Measurements from ENCODE around the gene COX10. TPM values are rescaled to one million over a fixed set of nuclear protein-coding genes. Genes with fewer than 3 reads are reported as not detected.

Gene COX10
- total RNA-seq, 2 donors from 2014 or later = 8.7 to 26.5 TPM

DNA sequence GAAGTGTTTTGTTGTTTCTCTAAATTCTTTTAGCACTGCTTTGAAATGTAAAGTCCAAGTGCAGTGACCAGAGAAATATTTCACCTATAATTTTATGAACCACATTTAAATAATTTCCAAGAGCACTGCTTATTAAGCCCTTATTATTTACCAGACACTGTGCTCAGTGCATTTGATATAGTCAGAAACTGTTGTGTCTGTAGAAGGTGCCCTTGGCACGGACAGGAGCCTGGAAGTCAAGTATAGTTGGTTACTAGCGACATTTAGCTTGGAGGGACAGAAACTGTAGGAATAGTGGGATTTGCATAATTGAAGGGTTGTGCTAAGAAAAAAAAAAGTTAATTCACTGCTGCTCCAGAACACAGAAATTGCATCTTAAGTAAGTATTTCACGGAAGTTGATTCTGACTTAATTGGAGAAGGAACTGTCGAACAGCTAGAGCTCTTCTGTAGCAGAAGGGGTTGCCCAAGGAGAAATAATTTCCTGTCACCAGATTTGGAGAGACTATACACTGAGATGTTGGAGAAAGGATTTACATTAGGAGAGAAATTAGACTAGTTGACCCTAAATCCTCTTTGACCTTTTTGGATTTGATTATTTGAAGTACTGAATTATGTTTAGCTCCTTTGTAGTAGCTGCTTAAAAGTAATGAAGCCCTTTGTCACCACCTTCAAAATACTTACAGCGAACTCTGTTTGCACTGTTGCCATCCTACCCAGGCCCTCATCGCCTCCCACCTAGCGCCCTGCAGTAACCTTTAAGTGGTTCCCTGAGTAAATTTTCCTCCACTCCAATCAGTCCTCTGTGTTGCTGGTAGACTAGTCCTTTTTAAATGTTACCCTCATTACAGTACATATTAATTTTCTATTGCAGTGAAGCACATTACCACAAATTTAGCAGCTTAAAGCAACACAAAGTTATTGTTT lies 25.6 kb downstream of the COX10 start:
- no peaks in the 10 kb centered on the region for H3K4me1 ChIP-seq (ENCODE audit: control insufficient read depth in 1 of 2, low read depth in 2 of 2)
- H3K4me3 ChIP-seq = no peak overlapping the region
- no peak overlapping the region for H3K27ac ChIP-seq
- no peak for TF ChIP-seq CTCF (IDR thresholded peaks at IDR 0.05)
- no peaks in the 10 kb centered on the region for H3K36me3 ChIP-seq
- no peaks in the 10 kb centered on the region for H3K27me3 ChIP-seq (replicated peaks; ENCODE audit: insufficient read depth)
- DNase-seq (ENCODE audit: low spot score) = no peak
- no peaks in the 10 kb centered on the region for H3K9me3 ChIP-seq
- no peak for ATAC-seq (ENCODE audit: insufficient number of reproducible peaks, low FRiP score, low read depth)

- no peak overlapping the region for H3K4me3 ChIP-seq
- DNase-seq (ENCODE audit: low spot score) = no peak
- no peaks in the 10 kb centered on the region for H3K36me3 ChIP-seq
- H3K9me3 ChIP-seq = no peaks in the 10 kb centered on the region
- TF ChIP-seq CTCF (IDR thresholded peaks at IDR 0.05) = no peak
- no peak for ATAC-seq (ENCODE audit: insufficient number of reproducible peaks, low FRiP score, low read depth)
- H3K27ac ChIP-seq = no peak overlapping the region
- H3K4me1 ChIP-seq (ENCODE audit: control insufficient read depth in 1 of 2, low read depth in 2 of 2) = no peaks in the 10 kb centered on the region
- H3K27me3 ChIP-seq (replicated peaks; ENCODE audit: insufficient read depth) = no peaks in the 10 kb centered on the region
Observed at GRCh38 chr17:14095631-14096030, 26.3 kb downstream of the COX10 start.

DNA sequence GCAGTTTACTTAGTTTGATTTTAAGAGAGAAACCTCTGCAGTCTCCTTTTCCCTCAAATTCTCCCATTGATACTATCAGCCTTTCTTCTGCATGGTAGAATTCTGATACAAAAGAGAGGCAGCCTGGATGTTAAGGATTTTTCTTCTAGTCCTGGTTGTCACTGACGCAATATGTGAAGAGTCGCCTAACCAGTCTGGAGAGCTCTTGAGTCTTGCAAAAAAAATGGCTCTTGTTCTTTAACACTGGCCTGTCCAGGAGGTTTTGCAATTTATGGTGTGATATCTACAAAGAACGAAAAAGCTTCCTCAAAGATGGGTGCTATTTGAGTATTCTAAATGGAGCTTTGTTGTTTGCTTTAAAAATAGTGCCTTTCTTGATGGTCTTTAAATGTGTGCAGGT lies 28.9 kb downstream of the COX10 start:
- no peak for TF ChIP-seq CTCF (IDR thresholded peaks at IDR 0.05)
- Histone ChIP-seq H3K27ac (no peak overlapping the region), H3K36me3 (no peaks in the 10 kb centered on the region), H3K4me3 (no peak overlapping the region), H3K4me1 (ENCODE audit: control insufficient read depth in 1 of 2, low read depth in 2 of 2) (no peaks in the 10 kb centered on the region), H3K27me3 (replicated peaks; ENCODE audit: insufficient read depth) (no peaks in the 10 kb centered on the region), H3K9me3 (no peaks in the 10 kb centered on the region)
- ATAC-seq (ENCODE audit: insufficient number of reproducible peaks, low FRiP score, low read depth) (no peak), DNase-seq (ENCODE audit: low spot score) (no peak)

DNA sequence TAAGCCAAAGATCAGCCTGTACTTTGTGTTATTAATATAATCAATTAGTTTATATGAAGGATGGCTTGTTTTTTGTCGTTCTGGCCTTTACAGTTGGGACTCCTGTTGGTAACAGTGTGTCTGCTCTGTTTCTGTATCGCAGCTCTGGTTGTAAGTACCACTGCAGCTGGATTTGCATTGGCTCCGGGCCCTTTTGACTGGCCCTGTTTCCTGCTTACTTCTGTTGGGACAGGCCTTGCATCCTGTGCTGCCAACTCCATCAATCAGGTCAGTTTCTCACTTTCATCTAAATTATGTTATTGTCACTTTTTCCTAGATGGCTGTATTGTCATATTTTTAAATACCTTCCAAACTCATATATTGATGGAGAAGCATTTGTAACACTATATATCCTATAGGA lies 32.7 kb downstream of the COX10 start:
- no peak for TF ChIP-seq CTCF (IDR thresholded peaks at IDR 0.05)
- no peaks in the 10 kb centered on the region for H3K27me3 ChIP-seq (replicated peaks; ENCODE audit: insufficient read depth)
- DNase-seq (ENCODE audit: low spot score) = no peak
- no peaks in the 10 kb centered on the region for H3K9me3 ChIP-seq
- ATAC-seq (ENCODE audit: insufficient number of reproducible peaks, low FRiP score, low read depth) = no peak
- no peaks in the 10 kb centered on the region for H3K4me1 ChIP-seq (ENCODE audit: control insufficient read depth in 1 of 2, low read depth in 2 of 2)
- H3K36me3 ChIP-seq = no peaks in the 10 kb centered on the region
- no peak overlapping the region for H3K4me3 ChIP-seq
- no peak overlapping the region for H3K27ac ChIP-seq

DNA sequence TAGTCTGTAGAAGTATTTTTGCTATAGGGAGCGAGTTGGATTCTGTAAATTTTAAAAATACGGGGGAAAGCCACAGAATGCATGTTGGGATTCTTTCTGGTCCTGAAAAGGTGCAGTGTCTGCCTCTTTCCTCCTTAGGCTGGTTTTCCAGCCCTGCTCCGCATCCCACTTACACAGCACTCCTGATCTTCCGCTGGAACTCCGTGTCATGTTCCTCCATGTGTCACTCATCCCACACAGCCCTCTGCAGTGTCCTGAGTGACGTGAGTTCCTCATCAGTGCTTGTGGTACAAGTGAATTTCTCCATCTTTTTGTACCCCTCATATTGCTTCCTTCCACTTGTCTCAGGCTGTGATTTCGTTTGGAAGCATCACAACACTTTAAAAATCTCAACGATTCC lies 34.5 kb downstream of the COX10 start:
- Histone ChIP-seq H3K27me3 (replicated peaks; ENCODE audit: insufficient read depth) (no peaks in the 10 kb centered on the region), H3K36me3 (no peaks in the 10 kb centered on the region), H3K4me3 (no peak overlapping the region), H3K9me3 (no peaks in the 10 kb centered on the region), H3K27ac (no peak overlapping the region), H3K4me1 (ENCODE audit: control insufficient read depth in 1 of 2, low read depth in 2 of 2) (peaks cover 0 to 5% of the 10 kb centered on the region in 2 donors)
- TF ChIP-seq CTCF (IDR thresholded peaks at IDR 0.05) = no peak
- ATAC-seq (ENCODE audit: insufficient number of reproducible peaks, low FRiP score, low read depth) = no peak
- DNase-seq (ENCODE audit: low spot score) = no peak
